ENCODE results near the gene SFTPD. TPM values are rescaled to one million over a fixed set of nuclear protein-coding genes. Genes with fewer than 3 reads are reported as not detected.
"Not testable (repeated sequence)": the region's sequence is repeated elsewhere in the genome, so short reads cannot be mapped to it uniquely, and the experiment has no call there.

Gene SFTPD
- not detected in 2 replicates for total RNA-seq (2014; rRNA removed; shearing (Covaris generic))
- 0.14 TPM in 1 of 2 replicates, not detected in the other for polyA plus RNA-seq (2014; cell fraction: nucleus; rRNA removed)

DNA sequence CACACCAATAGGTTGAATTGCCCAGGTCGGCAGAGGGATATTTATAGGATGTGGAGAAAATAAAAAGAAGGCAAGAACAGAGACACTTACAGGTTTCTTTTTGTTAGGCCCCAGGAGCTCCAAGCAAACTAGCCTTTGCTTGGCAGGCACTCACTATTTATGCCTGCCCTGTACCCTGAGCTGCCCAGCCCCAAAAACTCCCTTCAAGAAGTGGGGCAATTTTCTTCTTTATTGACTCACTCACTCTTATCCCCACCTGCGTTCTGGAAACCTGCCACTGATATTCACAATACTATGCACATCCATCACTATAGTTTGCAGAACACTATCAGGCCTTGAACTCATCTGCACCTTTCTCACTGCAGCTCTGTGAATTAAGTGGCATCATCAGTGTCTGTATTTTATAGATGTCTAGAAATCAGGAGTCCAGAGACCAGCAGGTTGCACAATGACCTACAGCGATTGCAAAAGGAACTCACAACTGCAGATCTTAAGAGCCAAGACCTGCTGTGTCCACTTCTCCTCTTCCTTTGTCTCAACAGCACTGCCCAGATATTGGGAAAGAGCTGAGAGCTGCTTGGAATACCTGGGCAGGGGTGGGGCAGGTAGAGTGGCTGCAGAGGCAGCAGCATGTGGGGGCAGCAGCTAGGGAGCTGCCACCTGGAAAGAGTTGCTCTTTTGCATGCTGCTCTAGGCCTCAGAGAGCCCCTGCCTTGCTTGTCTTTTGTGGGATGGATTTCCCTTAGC, at the start of gene SFTPD:
TSS of gene SFTPD (minus strand) at position 130 of the 747 bp plus-strand sequence. CDS start 2,446 bp downstream, outside the sequence.
- DNase-seq (ENCODE audit: extremely low read depth, low read depth), result no peak

DNA sequence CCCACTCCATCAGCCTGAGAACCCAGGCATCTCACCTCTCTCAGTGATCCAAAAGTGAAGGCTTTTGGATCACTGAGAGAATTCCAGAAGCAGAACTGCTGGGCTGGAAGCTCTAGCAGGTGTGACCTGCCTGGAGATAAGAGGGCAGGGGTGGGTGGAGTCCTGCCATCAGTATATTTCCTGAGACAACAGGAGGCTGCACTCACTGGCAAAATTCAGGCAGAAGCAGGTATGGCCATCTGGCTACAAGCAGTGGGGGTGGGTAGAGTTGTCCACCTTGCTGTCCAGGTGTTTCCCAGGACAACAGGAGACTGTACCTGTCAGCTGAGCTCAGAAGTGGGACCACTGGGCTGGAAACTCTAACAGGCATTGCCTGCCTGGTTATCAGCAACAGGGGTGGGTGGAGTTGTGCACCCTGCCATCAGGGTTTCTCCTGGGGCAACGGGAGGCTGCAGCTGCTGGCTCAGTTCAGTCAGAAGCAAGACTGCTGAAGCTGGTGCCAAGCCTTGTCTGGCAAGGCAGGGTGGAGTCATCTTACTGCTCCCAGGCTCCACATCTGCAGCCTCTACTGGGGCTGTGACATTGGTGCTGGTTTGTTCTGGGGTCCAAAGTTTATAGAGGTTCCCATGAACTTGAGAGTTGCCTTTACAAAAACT, 47.2 kb upstream of the SFTPD start:
- no peak for DNase-seq (ENCODE audit: extremely low read depth, low read depth)

- no peak for DNase-seq (ENCODE audit: extremely low read depth, low read depth)
Observed at GRCh38 chr10:79994556-79994955, 45.7 kb upstream of the SFTPD start.

DNA sequence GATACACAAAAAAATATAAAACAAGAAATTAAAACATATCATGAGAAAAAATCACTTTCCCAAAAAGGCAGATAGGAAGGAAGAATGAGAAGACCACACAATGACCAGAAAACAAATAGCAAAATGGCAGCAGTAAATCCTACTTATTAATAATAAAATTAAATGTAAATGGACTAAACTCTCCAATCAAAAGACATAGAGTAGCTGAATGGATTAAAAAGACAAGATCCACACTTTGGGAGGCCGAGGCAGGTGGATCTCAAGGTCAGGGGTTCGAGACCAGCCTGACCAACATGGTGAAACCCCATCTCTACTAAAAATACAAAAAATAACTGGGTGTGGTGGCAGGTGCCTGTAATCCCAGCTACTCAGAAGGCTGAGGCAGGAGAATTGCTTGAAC, 39.3 kb upstream of the SFTPD start:
- not testable (repeated sequence) for DNase-seq (ENCODE audit: extremely low read depth, low read depth)

DNA sequence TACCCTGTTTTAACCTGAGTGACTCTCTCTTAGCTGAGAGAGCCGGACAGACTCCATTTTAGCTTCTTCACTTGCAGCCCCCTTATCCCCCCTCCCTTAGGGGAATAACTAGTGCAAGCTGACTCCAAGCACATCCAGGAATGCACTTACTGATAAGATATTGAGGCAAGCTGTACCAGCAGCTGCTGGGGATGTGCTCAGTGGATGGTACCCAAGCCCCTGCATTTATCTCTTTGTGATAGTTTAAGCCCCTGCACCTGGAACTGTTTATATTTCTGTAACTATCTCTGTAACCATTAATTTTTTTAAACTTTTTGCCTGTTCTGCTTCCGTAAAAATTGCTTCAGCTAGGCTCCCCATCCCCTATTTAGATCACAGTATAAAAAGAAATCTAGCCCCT, 37.8 kb upstream of the SFTPD start:
- DNase-seq (ENCODE audit: extremely low read depth, low read depth), result not testable (repeated sequence)

DNA sequence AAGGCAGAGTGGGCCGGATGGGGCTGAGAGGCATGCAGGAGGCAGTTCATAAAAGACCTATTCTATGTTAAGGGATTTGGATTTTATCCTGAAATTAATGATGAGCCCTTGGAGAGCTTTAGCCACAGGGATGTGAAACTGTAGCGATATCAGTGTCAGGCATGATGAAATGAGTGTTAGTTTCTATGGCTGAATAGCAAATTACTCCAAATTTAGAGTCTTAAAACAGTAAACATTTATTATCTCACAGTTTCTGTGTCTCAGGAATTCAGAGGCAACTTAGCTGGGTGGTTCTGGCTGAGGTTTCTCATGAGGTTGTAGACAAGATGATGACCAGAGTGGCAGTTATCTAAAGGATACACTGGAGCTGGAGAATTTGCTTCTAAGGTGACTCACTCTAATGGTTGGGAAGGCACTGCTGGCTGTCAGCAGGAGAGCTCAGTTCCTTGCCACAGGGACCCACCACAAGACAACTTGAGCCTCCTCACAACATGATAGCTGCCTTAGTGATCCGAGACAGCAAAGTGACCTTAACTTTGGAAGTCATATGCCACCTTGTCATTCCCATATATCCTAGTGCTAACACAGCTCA, 36.7 kb upstream of the SFTPD start:
- no peak for DNase-seq (ENCODE audit: extremely low read depth, low read depth)

DNA sequence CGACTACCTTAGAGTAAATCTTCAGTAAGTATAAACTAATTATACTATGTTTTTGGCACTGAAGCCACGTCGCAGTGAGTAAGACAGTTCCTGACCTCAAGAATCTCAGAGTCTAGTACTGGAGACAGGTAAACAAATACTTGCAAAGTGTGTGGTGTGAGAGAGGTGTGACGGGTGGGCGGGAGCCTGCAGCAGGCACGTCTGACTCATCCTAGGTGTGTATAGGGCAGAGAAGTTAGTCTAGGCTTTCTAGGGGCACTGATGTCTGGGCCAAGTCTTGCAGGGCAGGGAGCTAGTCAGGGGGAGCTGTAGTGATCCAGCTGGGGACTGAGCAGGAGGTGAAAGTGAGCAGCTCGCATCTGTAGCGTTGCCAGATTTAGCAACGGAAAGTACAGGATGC, 35.9 kb upstream of the SFTPD start:
- DNase-seq (ENCODE audit: extremely low read depth, low read depth), result no peak

DNA sequence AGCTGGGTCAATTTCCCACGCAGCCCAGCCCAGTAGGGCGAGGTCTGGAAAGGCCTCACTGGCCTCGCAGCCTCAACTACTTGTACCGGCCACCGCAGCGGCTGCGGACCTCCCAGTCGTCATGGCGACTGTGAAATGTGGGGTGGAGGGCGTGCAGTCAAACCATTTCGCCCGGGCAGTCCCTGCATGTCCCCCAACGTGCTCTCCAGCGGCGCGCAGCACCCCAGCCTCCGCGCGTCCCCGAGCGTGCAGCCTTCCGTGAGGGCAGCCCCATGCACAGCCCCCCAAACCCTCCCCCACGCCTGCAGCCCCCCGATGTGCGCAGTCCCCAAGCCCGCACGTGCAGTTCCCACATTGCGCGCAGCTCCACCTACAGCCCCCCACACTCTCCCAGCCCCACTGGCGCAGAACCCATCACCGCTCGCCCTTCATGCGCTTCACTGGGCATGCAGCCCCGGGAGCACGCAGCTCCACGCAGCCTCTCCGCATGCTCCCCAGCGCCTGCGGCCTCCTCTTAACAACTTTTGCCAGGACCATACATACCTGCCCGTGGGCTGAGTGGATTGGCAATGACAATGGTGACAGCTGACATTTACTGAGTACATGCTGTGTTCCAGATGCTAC, 34.5 kb upstream of the SFTPD start:
- DNase-seq (ENCODE audit: extremely low read depth, low read depth), result no peak

DNA sequence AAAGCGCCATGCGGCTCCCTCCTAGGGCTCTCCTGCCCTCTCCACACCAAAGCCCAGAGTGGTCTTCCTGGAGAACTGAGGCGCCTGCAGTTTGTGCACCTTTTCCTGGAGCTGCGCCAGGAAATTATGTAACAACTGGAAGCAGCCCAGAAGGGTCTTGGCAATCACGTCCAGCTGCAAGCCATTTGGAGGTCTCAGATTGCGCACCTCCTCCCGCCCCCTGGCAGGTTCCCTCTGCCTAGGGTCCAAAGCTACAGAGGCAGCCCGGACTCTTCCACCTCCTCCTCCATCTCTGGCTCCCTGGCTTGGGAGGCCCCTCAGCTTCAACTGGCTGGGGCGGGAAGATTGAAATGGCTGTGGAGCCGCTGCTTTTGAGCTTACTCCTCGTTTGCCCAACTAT, 34.0 kb upstream of the SFTPD start:
- DNase-seq (ENCODE audit: extremely low read depth, low read depth), result no peak

- no peak for DNase-seq (ENCODE audit: extremely low read depth, low read depth)
Observed at GRCh38 chr10:79982362-79982800, 33.5 kb upstream of the SFTPD start.

- DNase-seq (ENCODE audit: extremely low read depth, low read depth), result peak; percentile 37
Observed at GRCh38 chr10:79981450-79982361, 32.8 kb upstream of the SFTPD start.

GRCh38 chr10:79980711-79981110, 31.8 kb upstream of the SFTPD start:
- no peak for DNase-seq (ENCODE audit: extremely low read depth, low read depth)

DNA sequence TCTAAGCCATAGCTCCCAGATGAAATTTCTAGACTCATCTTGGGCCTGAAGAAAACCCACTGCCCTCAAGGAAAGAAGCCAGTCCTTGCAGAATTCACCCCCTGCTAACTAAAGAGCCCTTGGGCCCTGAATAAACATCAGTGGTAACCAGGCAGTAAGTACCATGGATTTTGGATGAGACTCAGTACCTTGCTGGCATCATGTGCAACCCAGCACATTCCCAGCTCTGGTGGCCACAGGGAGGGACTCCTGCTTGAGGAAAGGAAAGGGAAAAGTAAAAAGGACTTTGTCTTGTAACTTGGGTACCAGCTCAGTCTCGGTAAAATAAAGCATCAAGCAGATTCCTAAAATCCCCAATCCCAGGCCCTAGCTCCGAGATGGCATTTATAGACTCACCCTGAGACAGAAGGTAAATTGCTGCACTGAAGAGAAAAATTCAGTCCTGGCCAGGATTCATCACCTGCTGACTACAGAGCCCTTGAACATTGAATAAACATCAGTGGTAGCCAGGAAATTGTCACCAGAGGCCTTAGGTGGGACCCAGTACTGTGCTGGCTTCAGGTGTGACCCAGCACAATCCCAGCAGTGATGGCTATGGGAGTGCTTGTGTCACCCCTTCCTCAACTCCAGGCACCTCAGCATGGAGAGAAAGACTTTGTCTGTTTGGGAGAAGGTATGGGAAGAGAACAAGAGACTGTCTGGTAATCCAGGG, 31.2 kb upstream of the SFTPD start:
- DNase-seq (ENCODE audit: extremely low read depth, low read depth), result no peak

- no peak for DNase-seq (ENCODE audit: extremely low read depth, low read depth)
Observed at GRCh38 chr10:79979310-79979975, 30.5 kb upstream of the SFTPD start.

DNA sequence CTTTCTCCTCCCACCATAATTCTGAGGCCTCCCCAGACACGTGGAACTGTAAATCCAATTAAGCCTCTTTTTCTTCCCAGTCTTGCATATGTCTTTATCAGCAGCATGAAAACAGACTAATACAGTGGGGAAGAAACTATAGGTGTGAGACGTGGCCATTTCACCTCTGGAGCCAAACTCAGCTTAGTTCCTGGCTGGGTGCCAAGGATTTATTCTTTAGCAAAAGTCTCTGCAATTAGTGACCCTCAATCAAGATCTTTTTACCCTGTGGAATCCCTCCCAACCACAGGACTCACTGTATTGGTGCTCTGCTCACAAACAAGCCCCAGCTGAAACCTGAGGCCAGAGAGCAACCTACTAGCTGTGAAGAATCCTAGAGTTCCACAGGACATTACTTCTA, 28.1 kb upstream of the SFTPD start:
- no peak for DNase-seq (ENCODE audit: extremely low read depth, low read depth)

DNA sequence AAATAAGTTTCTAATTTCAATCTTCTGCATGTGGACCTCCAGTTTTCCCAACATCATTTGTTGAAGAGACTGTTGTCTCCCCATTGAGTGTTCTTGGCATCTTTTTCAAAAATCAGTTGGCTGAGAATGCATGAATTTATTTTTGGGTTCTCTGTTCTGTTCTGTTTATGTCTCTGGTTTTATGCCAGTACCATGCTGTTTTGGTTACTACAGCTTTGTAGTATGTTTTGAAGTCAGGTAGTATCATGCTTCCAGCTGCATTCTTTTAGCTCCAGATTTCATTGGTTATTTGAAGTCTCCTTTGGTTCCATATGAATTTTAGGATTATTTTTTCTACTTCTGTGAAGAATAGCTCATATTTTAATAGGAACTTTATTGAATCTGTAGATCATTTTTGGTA, 21.2 kb upstream of the SFTPD start:
- no peak for DNase-seq (ENCODE audit: extremely low read depth, low read depth)

- no peak for DNase-seq (ENCODE audit: extremely low read depth, low read depth)
Observed at GRCh38 chr10:79947787-79948424, 999 bp downstream of the SFTPD start.

DNA sequence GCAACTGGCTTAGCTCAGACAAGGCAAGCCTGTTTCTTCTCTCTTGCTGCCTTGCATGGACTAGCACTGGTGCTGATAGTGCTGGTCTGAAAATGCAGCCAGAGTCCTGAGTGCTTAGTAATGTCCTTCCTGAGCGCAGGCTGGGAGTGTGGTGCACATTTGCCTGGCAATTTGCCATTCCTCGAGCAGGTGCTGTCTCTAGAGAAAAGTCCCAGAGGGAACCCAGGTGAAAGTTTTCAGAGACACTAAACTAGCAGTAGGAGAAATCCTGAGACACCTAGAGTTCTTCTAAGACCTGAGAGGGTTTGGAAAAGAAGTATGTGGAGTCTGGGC, 1.9 kb downstream of the SFTPD start:
- DNase-seq (ENCODE audit: extremely low read depth, low read depth), result no peak
